Activated CD8-positive, alpha-beta memory T cell treated with anti-CD3 and anti-CD28 coated beads for 4 hours (primary cell): ENCODE measurements around the gene FOXA3.
"Not testable (repeated sequence)": the region's sequence is repeated elsewhere in the genome, so short reads cannot be mapped to it uniquely, and the experiment has no call there.

Source experiments
- DNase-seq, 2 donors: peaks; one replicate each; pipeline ENCODE4 v3.0.0-alpha.2; 2020; ENCODE audit warnings: low read depth in 2 of 2

FOXA3 gene

DNA sequence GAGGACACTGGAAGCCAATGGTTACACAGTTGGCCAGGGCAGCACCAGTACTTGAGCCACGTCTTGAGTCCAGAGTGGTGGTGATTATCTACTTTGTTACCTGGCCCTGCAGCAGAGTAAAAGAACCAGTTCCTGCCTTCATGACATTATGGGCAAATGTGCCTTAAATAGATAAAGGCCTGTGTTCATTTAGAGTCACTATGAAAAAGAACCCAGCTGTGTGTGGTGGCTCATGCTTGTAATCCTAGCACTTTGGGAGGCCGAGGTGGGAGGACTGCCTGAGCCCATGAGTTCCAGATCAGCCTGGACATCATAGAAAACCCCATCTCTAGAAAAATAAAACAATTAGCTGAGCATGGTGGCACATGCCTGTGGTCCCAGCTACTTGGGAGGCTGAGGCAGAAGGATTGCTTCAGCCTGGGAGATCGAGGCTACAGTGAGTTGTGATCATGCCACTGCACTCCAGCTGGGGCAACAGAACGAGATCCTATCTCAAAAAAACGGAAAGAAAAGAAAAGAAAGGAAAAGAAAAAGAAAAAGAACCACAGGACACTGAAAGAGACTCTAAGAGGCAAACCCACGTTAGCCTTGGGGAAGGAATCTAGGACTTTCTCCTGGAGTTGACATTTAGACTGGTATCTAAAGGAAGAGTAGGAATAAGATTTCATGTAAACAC is 25.2 kb downstream of the FOXA3 start:
- DNase-seq: no peak

- no peak for DNase-seq
Observed at GRCh38 chr19:45890877-45891276, 26.8 kb downstream of the FOXA3 start.

DNA sequence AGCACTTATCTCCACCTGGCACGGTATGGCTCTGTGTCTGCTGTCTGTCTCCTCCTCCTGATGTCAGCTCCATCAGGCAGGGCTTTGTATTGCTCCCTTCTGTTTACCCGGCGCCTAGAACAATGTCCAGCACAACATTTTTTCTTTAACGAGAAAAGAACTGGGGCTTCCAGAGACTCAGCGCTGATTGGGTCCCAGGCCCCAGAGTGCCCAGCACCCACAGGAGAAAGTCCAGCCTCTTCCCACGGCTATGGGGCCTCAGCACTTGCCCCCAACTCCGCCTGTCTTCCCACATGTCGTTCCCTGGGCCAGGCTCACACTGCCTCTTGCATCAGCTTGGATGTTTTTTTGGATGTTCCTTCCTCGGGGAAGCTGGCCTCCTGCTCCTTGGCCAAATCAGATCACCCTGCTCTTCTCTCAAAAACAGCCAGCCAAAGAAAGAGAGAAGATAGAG is 31.4 kb downstream of the FOXA3 start:
- DNase-seq: no peak

- DNase-seq: not testable (repeated sequence)
Observed at GRCh38 chr19:45895983-45896599, 32.0 kb downstream of the FOXA3 start.

DNA sequence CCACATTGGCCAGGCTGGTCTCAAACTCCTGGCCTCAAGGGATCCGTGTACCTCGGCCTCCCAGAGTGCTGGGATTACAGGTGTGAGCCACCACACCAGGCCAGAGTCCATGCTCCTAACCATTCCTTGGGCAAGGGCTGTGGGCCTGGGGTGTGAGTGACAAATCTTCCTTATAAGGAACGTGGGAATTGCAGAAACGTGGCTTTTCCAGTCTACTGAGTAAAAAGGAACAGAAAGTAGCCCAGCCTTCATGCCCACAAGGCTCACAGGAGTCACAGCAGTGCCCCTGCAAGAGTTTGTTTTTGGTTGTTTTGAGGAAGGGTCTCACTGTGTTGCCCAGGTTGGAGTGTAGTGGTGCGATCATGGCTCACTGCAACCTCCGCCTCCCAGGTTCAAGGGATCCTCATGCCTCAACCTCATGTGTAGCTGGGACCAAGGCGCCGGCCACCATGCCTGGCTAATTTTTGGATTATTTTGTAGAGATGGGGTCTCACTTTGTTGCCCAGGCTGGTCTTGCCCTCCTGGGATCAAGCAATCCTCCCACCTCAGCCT is 33.2 kb downstream of the FOXA3 start:
- DNase-seq: no peak

- no peak for DNase-seq
Observed at GRCh38 chr19:45899253-45899652, 35.1 kb downstream of the FOXA3 start.

- no peak for DNase-seq
Observed at GRCh38 chr19:45899919-45900589, 35.9 kb downstream of the FOXA3 start.

GRCh38 chr19:45900738-45901431 is 36.8 kb downstream of the FOXA3 start:
- no peak for DNase-seq

- DNase-seq: no peak
Observed at GRCh38 chr19:45901432-45901911, 37.3 kb downstream of the FOXA3 start.

DNA sequence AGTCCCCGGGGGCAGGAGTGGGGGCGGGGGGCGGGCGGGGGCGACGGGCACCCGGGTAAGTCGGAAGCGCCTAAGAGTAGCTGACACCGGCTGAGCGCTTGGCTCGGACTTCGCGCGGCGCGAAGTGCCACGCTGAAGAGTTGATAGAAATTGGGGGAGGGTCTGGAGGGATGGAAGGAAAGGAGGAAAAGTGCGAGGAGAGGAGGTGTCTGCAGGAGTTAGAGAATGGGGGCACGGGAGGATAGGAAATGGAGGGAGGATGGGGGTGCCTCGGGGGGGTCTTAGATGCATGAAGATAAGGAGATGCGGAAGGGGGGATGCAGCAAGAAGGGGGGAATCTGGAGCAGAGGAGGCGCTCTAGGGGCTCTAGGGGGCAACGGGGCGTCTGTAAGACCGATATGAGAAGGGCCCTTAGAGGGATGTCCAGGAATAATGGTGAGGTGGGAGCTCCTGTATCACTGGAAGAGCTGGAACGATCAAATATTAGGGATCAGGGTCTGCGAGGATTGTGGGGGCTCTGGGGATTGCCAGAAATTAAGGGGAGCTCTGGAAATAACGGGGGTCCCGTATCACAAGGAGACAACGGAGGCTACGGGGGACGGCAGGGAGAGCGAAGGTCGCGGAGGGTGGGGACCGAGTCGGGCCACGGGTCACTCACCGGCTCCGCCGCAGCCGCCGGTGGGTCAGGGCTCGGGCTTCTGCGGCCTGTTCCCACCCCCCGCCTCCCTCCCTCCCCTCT is 38.0 kb downstream of the FOXA3 start, which contains the start of gene MYPOP:
MYPOP (minus strand) TSS at position 702 of the 739 bp plus-strand sequence. CDS start 840 bp downstream, outside the sequence.
- DNase-seq: no peak

- DNase-seq: peak; percentile 97 to 99
Observed at GRCh38 chr19:45902651-45903625, 38.8 kb downstream of the FOXA3 start.

DNA sequence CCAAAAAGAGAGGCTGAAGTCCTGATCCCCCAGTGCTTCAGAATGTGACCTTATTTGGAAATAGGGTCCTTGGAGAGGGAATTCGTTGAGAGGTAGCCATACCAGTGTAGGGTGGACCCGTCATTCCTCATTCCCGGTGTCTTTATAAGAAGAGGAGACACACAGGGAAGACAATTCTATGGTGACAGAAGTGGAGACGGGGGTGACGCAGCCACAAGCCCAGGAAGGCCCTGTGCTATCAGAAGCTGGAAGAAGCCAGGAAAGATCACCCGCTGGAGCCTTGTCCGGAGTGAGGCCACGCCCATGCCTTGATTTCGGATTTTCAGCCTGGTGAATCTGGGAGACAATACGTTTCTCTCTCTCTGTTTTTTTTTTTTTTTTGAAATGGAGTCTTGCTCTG is 40.9 kb downstream of the FOXA3 start:
- DNase-seq: no peak

DNA sequence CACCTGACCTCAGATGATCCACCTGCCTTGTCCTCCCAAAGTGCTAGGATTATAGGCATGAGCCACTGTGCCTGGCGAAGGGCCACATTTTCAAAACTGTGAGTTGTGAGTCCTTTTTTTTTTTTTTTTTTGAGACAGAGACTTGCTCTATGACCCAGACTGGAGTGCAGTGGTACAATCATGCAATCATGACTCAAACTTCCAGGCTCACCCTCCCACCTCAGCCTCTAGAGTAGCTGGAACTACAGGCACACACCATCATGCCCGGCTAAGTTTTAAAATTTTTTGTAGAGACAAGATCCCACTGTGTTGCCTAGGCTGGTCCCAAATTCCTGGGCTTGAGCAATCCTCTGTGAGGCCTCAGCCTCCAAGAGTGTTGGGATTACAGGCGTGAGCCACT is 42.1 kb downstream of the FOXA3 start:
- DNase-seq: no peak

GRCh38 chr19:45908956-45909355 is 44.8 kb downstream of the FOXA3 start:
- no peak for DNase-seq

GRCh38 chr19:45911291-45911690 is 47.2 kb downstream of the FOXA3 start:
- no peak for DNase-seq

DNA sequence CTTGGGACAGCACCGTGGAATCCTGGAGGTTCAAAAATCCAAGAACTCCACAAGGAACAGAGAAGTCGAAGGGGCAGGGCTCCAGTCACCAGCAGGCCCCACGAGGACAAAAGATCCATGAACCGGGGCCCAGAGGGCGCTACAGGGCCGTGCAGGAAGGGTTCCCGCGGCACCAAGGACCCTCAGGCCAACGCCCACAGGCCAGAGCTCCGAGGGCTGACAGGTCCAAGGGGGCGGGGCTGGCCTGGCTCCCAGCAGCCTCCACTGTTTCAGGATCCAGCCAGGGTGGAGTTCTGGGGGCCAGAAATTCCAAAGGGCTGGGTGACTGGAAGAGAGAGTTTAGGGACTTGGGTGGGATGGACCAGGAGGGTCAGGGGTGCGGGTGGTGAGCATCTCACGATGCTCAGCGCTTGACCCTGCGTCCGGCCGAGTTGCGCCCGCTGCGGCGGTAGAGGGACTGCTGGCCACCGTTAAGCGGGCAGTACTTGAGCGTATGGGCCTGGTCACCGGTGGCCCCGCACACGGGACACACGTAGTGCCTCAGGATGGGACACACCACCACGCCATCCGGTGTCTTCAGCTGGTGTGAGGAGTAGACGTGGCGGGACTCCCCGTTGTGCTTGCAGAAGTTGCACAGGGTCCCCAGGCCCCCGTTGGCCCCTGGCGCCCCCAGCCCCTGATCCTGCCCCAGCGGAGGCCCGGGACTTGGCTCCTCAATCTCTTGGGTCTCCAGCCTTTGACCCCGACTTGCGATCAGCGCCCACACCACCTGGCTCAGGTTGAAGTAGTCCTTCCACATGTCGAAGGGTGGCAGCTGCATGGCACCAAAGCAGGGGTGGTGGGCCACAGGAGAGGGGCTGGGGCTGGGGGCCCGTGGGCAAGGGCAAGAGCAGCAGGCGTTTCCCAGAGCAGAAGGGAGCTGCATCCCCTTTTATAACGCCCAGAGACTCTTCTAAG is 50.0 kb downstream of the FOXA3 start, which contains the start of gene NANOS2:
NANOS2 (minus strand) TSS at position 905 of the 957 bp plus-strand sequence; CDS start at position 820, 85 bp downstream.
- no peak for DNase-seq

DNA sequence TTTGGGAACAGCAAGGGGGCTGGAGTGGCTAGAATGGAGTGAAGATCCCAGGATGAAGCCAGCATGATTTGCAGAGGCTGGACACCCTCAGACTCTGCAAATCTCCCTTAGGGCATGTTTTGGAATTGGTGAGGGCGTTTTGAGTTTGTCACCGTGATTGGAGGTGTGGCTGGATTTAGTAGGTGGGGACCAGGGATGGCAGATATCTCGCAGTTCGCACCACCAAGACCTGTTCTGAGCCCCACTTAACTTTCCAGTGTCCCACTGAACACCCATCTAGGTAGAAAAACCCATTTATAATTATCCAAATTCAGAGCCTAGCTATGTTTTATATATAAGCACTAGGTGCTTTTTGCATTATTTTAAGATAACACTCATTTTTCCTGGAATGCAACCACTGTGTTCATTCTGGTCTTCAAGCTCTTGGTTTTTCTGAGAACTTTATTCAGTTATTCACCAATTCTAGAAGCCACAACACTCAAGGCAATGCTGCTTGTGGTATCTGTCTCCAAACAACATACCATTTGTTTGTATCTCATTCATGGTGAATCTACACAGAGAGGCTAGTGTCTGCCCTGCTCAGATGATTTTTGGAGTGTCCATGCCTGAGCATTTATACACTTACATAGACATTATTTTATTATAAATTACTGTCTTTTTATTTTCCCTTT is 53.4 kb downstream of the FOXA3 start:
- DNase-seq: no peak

- no peak for DNase-seq
Observed at GRCh38 chr19:45918721-45919120, 54.6 kb downstream of the FOXA3 start.
